ENCODE data around the gene ERP27.

- TF ChIP-seq ZNF416 (CRISPR knock-in tag; IDR thresholded peaks at IDR 0.05), result no peak
- TF ChIP-seq AFF4 (CRISPR knock-in tag; IDR thresholded peaks at IDR 0.05; ENCODE audit: borderline replicate concordance), result no peak
- no peak for TF ChIP-seq ZNF232 (CRISPR knock-in tag; IDR thresholded peaks at IDR 0.05)
Measured at GRCh38 chr12:14934511-14934910, 3.8 kb downstream of the ERP27 start.

Measured in WTC11 (cell line).